Kidney epithelial cell (primary cell): ENCODE data around the gene CDK18. TPM values are rescaled to one million over a fixed set of nuclear protein-coding genes. Genes with fewer than 3 reads are reported as not detected.

Experiments used
- DNase-seq: peaks from one replicate; pipeline ENCODE4 v3.0.0-alpha.2; 2010; ENCODE audit warnings: low read depth
- H3K27me3 ChIP-seq: 2 replicates; pipeline ENCODE4 v1.6.0; 2011; ENCODE audit warnings: low read length; ENCODE audit not compliant: control insufficient read depth, insufficient read depth
- H3K36me3 ChIP-seq: 2 replicates; pipeline ENCODE4 v1.5.1; 2011; ENCODE audit warnings: low read length; ENCODE audit not compliant: control insufficient read depth, insufficient read depth
- H3K4me3 ChIP-seq: 2 replicates; pipeline ENCODE4 v1.5.1; 2011; ENCODE audit warnings: low read depth, mild to moderate bottlenecking, control low read depth, low read length
- CTCF ChIP-seq: IDR thresholded peaks from 2 replicates; pipeline ENCODE4 v1.5.1; 2011; ENCODE audit warnings: mild to moderate bottlenecking, moderate library complexity, low read length, control low read depth, inconsistent platforms; ENCODE audit not compliant: insufficient read depth, poor library complexity, severe bottlenecking
- total RNA-seq: library from RNA; depleted of rRNA; stranded (reverse); fragments of >200 nt; gene quantifications from 2 replicates; pipeline ENCODE4 v1.2.3, GENCODE V29; 2015

Gene CDK18
- 12.1 and 14.0 TPM in 2 replicates for total RNA-seq

- Histone ChIP-seq H3K36me3 (no peaks in the 10 kb centered on the region), H3K4me3 (peak within 1 kb of the TSS; percentile 69), H3K27me3 (no peaks in the 10 kb centered on the region)
- DNase-seq: no peak
- no peak for TF ChIP-seq CTCF
These were observed at the start of gene CDK18 for GRCh38 chr1:205504311-205505075. Gene CDK18, plus strand, starts transcription at chr1:205504669. Its CDS starts 18,499 bp downstream, at chr1:205523168.

GRCh38 chr1:205454903-205455335 lies 49.5 kb upstream of the CDK18 start:
- Histone ChIP-seq H3K27me3 (peaks cover 60% of the 10 kb centered on the region), H3K4me3 (no peak overlapping the region), H3K36me3 (no peaks in the 10 kb centered on the region)
- peak; percentile 29 for TF ChIP-seq CTCF
- no peak for DNase-seq

- no peak for TF ChIP-seq CTCF
- DNase-seq: no peak
- Histone ChIP-seq H3K36me3 (no peaks in the 10 kb centered on the region), H3K27me3 (peaks cover 61% of the 10 kb centered on the region), H3K4me3 (peak within 1 kb of the TSS; percentile 13)
These were observed 48.7 kb upstream of the CDK18 start, which contains the start of gene BLACAT1 for GRCh38 chr1:205455581-205456382. Gene BLACAT1, minus strand, starts transcription at chr1:205456045.

- DNase-seq: no peak
- TF ChIP-seq CTCF: no peak
- Histone ChIP-seq H3K27me3 (peaks cover 62% of the 10 kb centered on the region), H3K36me3 (no peaks in the 10 kb centered on the region), H3K4me3 (peak overlapping the region; percentile 5)
These were observed 48.0 kb upstream of the CDK18 start for GRCh38 chr1:205456383-205456867.

GRCh38 chr1:205456868-205457745 lies 47.4 kb upstream of the CDK18 start:
- no peak for TF ChIP-seq CTCF
- Histone ChIP-seq H3K27me3 (peaks cover 61% of the 10 kb centered on the region), H3K4me3 (peak overlapping the region; percentile 13), H3K36me3 (no peaks in the 10 kb centered on the region)
- no peak for DNase-seq
